Measurements from ENCODE around the gene AK8. TPM values are rescaled to one million over a fixed set of nuclear protein-coding genes. Genes with fewer than 3 reads are reported as not detected.
A peak's percentile ranks its signal among the peaks of the same experiment; 100 is the strongest.

Gene AK8
- total and polyA plus RNA-seq, 4 donors, result 0.07 to 0.26 (median 0.11) TPM

DNA sequence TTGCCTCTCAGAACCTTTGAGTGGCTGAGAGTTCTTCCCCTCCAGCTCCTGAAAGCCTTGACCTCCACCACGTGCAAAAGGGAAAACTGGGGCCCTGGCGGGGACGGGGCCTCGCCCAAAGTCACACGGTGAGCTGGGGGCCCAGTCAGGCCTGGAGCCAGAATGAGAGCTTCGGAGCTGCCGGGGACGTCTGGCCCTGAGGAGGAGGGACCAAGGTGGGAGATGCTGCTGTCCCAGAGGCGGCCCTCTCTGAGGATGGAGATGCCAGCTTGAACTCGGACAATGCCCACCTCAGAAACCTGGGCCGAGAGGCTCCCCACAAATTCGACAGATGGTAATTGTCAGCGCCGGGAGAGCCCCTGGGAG is 643 bp downstream of the AK8 start:
- WGBS, result 59% methylated on average over 14 of the region's 14 CpGs
- no peak for DNase-seq (ENCODE audit: low spot score)
- Histone ChIP-seq H3K27me3 (ENCODE audit: control insufficient read depth in 4 of 4, insufficient read depth in 4 of 4, low read length in 3 of 4) (no peaks in the 10 kb centered on the region), H3K36me3 (ENCODE audit: control insufficient read depth in 4 of 4, insufficient read depth in 3 of 4, low read depth in 1 of 4, low read length in 3 of 4) (no peaks in the 10 kb centered on the region), H3K27ac (ENCODE audit: low read depth in 1 of 2, low read length in 2 of 2) (no peak overlapping the region), H3K9me3 (ENCODE audit: control insufficient read depth in 4 of 4, low read length in 3 of 4) (no peaks in the 10 kb centered on the region), H3K4me1 (ENCODE audit: control insufficient read depth in 4 of 4, insufficient read depth in 4 of 4, low read length in 3 of 4) (peaks cover 0 to 13% (median 2%) of the 10 kb centered on the region in 4 donors), H3K4me3 (ENCODE audit: low read depth in 1 of 3, low read length in 3 of 3) (peak overlapping the region in 1 of 3 donors; percentile 88), H3K9ac (ENCODE audit: low read depth in 1 of 2, low read length in 2 of 2) (no peak overlapping the region)
- TF ChIP-seq SP1 (IDR thresholded peaks at IDR 0.05), result no peak
- no peak for TF ChIP-seq YY1 (IDR thresholded peaks at IDR 0.05)
- TF ChIP-seq NR2F2 (IDR thresholded peaks at IDR 0.05), result no peak
- TF ChIP-seq JUND (IDR thresholded peaks at IDR 0.05), result no peak
- TF ChIP-seq, protein P1, sequence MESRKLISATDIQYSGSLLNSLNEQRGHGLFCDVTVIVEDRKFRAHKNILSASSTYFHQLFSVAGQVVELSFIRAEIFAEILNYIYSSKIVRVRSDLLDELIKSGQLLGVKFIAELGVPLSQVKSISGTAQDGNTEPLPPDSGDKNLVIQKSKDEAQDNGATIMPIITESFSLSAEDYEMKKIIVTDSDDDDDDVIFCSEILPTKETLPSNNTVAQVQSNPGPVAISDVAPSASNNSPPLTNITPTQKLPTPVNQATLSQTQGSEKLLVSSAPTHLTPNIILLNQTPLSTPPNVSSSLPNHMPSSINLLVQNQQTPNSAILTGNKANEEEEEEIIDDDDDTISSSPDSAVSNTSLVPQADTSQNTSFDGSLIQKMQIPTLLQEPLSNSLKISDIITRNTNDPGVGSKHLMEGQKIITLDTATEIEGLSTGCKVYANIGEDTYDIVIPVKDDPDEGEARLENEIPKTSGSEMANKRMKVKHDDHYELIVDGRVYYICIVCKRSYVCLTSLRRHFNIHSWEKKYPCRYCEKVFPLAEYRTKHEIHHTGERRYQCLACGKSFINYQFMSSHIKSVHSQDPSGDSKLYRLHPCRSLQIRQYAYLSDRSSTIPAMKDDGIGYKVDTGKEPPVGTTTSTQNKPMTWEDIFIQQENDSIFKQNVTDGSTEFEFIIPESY (IDR thresholded peaks at IDR 0.05), result no peak
- no peak for TF ChIP-seq EGR1 (IDR thresholded peaks at IDR 0.05; ENCODE audit: low read depth in 2 of 2)
- TF ChIP-seq REST (IDR thresholded peaks at IDR 0.05), result no peak
- no peak for TF ChIP-seq HNF4G (IDR thresholded peaks at IDR 0.05)
- TF ChIP-seq GABPA (IDR thresholded peaks at IDR 0.05 in 1 of 2, conservative IDR thresholded peaks at IDR 0.05 in 1 of 2), result no peak
- TF ChIP-seq RXRA (IDR thresholded peaks at IDR 0.05), result no peak
- TF ChIP-seq, protein P2, sequence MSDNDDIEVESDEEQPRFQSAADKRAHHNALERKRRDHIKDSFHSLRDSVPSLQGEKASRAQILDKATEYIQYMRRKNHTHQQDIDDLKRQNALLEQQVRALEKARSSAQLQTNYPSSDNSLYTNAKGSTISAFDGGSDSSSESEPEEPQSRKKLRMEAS (IDR thresholded peaks at IDR 0.05), result no peak
- no peak for TF ChIP-seq TAF1 (conservative IDR thresholded peaks at IDR 0.05)
- no peak for TF ChIP-seq FOXA1 (IDR thresholded peaks at IDR 0.05)
- TF ChIP-seq, protein P3, sequence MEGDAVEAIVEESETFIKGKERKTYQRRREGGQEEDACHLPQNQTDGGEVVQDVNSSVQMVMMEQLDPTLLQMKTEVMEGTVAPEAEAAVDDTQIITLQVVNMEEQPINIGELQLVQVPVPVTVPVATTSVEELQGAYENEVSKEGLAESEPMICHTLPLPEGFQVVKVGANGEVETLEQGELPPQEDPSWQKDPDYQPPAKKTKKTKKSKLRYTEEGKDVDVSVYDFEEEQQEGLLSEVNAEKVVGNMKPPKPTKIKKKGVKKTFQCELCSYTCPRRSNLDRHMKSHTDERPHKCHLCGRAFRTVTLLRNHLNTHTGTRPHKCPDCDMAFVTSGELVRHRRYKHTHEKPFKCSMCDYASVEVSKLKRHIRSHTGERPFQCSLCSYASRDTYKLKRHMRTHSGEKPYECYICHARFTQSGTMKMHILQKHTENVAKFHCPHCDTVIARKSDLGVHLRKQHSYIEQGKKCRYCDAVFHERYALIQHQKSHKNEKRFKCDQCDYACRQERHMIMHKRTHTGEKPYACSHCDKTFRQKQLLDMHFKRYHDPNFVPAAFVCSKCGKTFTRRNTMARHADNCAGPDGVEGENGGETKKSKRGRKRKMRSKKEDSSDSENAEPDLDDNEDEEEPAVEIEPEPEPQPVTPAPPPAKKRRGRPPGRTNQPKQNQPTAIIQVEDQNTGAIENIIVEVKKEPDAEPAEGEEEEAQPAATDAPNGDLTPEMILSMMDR (IDR thresholded peaks at IDR 0.05; ENCODE audit: low read depth, low read length, missing input control), result no peak
- no peak for TF ChIP-seq HNF4A (conservative IDR thresholded peaks at IDR 0.05)
- no peak for TF ChIP-seq FOXA2 (IDR thresholded peaks at IDR 0.05)

GRCh38 chr9:132876849-132877248 is 1.2 kb downstream of the AK8 start:
- peaks cover 0 to 13% (median 2%) of the 10 kb centered on the region in 4 donors for H3K4me1 ChIP-seq (ENCODE audit: control insufficient read depth in 4 of 4, insufficient read depth in 4 of 4, low read length in 3 of 4)
- no peaks in the 10 kb centered on the region for H3K36me3 ChIP-seq (ENCODE audit: control insufficient read depth in 4 of 4, insufficient read depth in 3 of 4, low read depth in 1 of 4, low read length in 3 of 4)
- TF ChIP-seq, protein P4, sequence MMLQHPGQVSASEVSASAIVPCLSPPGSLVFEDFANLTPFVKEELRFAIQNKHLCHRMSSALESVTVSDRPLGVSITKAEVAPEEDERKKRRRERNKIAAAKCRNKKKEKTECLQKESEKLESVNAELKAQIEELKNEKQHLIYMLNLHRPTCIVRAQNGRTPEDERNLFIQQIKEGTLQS (IDR thresholded peaks at IDR 0.05), result no peak
- TF ChIP-seq, protein P3 (IDR thresholded peaks at IDR 0.05; ENCODE audit: low read depth, low read length, missing input control), result no peak
- TF ChIP-seq HNF4A (conservative IDR thresholded peaks at IDR 0.05) (no peak), GABPA (IDR thresholded peaks at IDR 0.05 in 1 of 2, conservative IDR thresholded peaks at IDR 0.05 in 1 of 2) (no peak), RAD21 (IDR thresholded peaks at IDR 0.05) (no peak)
- TF ChIP-seq, protein P1 (IDR thresholded peaks at IDR 0.05), result no peak

More at GRCh38 chr9:132876849-132877248, 1.2 kb downstream of the AK8 start:
- Histone ChIP-seq H3K27ac (ENCODE audit: low read depth in 1 of 2, low read length in 2 of 2) (no peak overlapping the region), H3K9ac (ENCODE audit: low read depth in 1 of 2, low read length in 2 of 2) (no peak overlapping the region), H3K9me3 (ENCODE audit: control insufficient read depth in 4 of 4, low read length in 3 of 4) (no peaks in the 10 kb centered on the region), H3K4me3 (ENCODE audit: low read depth in 1 of 3, low read length in 3 of 3) (no peak overlapping the region), H3K27me3 (ENCODE audit: control insufficient read depth in 4 of 4, insufficient read depth in 4 of 4, low read length in 3 of 4) (no peaks in the 10 kb centered on the region)
- WGBS, result 96% methylated on average over 3 of the region's 3 CpGs
- no peak for DNase-seq (ENCODE audit: low spot score)
